ENCODE results near the gene LRRC74A. TPM values are rescaled to one million over a fixed set of nuclear protein-coding genes. Genes with fewer than 3 reads are reported as not detected.

Gene LRRC74A
- total RNA-seq, 1 donor from 2014 or later: not detected

GRCh38 chr14:76846331-76847047 is 20.3 kb downstream of the LRRC74A start:
- no peak for DNase-seq (ENCODE audit: low spot score)

- DNase-seq (ENCODE audit: low spot score): no peak
These were observed 22.7 kb downstream of the LRRC74A start for GRCh38 chr14:76848879-76849278.

- DNase-seq (ENCODE audit: low spot score): no peak
These were observed 28.9 kb downstream of the LRRC74A start for GRCh38 chr14:76855066-76855465.

- no peak for DNase-seq (ENCODE audit: low spot score)
These were observed 30.6 kb downstream of the LRRC74A start for GRCh38 chr14:76856769-76857168.

GRCh38 chr14:76861574-76862255 is 35.5 kb downstream of the LRRC74A start:
- no peak for DNase-seq (ENCODE audit: low spot score)

GRCh38 chr14:76862546-76863282 is 36.5 kb downstream of the LRRC74A start:
- no peak for DNase-seq (ENCODE audit: low spot score)

GRCh38 chr14:76863724-76864407 is 37.7 kb downstream of the LRRC74A start:
- no peak for DNase-seq (ENCODE audit: low spot score)

- DNase-seq (ENCODE audit: low spot score): no peak
These were observed 40.2 kb downstream of the LRRC74A start for GRCh38 chr14:76866456-76866855.

GRCh38 chr14:76867516-76868453 is 41.6 kb downstream of the LRRC74A start:
- peak; percentile 51 for DNase-seq (ENCODE audit: low spot score)

GRCh38 chr14:76868454-76869170 is 42.4 kb downstream of the LRRC74A start:
- no peak for DNase-seq (ENCODE audit: low spot score)

- DNase-seq (ENCODE audit: low spot score): no peak
These were observed 44.0 kb downstream of the LRRC74A start for GRCh38 chr14:76870166-76870565.

- DNase-seq (ENCODE audit: low spot score): peak; percentile 70
These were observed 46.7 kb downstream of the LRRC74A start for GRCh38 chr14:76872796-76873432.

- DNase-seq (ENCODE audit: low spot score): no peak
These were observed 48.5 kb downstream of the LRRC74A start for GRCh38 chr14:76874734-76875133.

- DNase-seq (ENCODE audit: low spot score): peak; percentile 72
These were observed 49.9 kb downstream of the LRRC74A start for GRCh38 chr14:76876076-76876475.

- DNase-seq (ENCODE audit: low spot score): no peak
These were observed 51.7 kb downstream of the LRRC74A start for GRCh38 chr14:76877871-76878270.

GRCh38 chr14:76880449-76880848 is 54.2 kb downstream of the LRRC74A start:
- no peak for DNase-seq (ENCODE audit: low spot score)

- DNase-seq (ENCODE audit: low spot score): no peak
These were observed 55.1 kb downstream of the LRRC74A start for GRCh38 chr14:76881348-76881747.

GRCh38 chr14:76882651-76883050 is 56.4 kb downstream of the LRRC74A start:
- DNase-seq (ENCODE audit: low spot score): no peak

GRCh38 chr14:76883447-76883846 is 57.2 kb downstream of the LRRC74A start:
- DNase-seq (ENCODE audit: low spot score): no peak

- no peak for DNase-seq (ENCODE audit: low spot score)
These were observed 58.2 kb downstream of the LRRC74A start for GRCh38 chr14:76884394-76884793.
